Lower lobe of right lung (tissue), 2 donors: ENCODE measurements around the gene RABGGTA. TPM values are rescaled to one million over a fixed set of nuclear protein-coding genes. Genes with fewer than 3 reads are reported as not detected.

ENCODE experiments used
- ATAC-seq, 2 donors: fragments of 200-7000 bp; cut with Tn5 transposase; one replicate each; pipeline ENCODE4 v1.9.1; 2020 to 2022; ENCODE audit warnings: mild to moderate bottlenecking in 2 of 2, moderate library complexity in 2 of 2
- DNase-seq: peaks from one replicate; pipeline ENCODE4 v3.0.0-alpha.2; 2020
- H3K27ac ChIP-seq: fragments of 200-600 bp; one replicate; pipeline ENCODE4 v1.8.0; 2022
- H3K27me3 ChIP-seq: fragments of 200-600 bp; one replicate; pipeline ENCODE4 v1.8.0; 2022; ENCODE audit warnings: low read depth
- H3K36me3 ChIP-seq: fragments of 200-600 bp; one replicate; pipeline ENCODE4 v1.8.0; 2022; ENCODE audit warnings: mild to moderate bottlenecking
- H3K4me1 ChIP-seq: fragments of 200-600 bp; one replicate; pipeline ENCODE4 v1.8.0; 2022
- H3K4me3 ChIP-seq: fragments of 200-600 bp; one replicate; pipeline ENCODE4 v1.8.0; 2022; ENCODE audit warnings: mild to moderate bottlenecking
- H3K9me3 ChIP-seq: fragments of 200-600 bp; one replicate; pipeline ENCODE4 v1.8.0; 2022
- intact Hi-C: fragments of 100-400 bp; cut with DNase I; formaldehyde crosslinking; loops from one replicate; pipeline ENCODE4 v1.11.0; 2022
- total RNA-seq: library from RNA; stranded (reverse); fragmentation: NEBNext Ultra II Directional; extraction: Animal tissue kit (Norgen Biotek cat#: 25700); gene quantifications from one replicate; pipeline ENCODE4 v1.2.1, GENCODE V29; 2021
- TF ChIP-seq, protein P1 (sequence below): fragments of 200-600 bp; IDR thresholded peaks from one replicate; pipeline ENCODE4 v1.8.0; 2022; ENCODE audit warnings: antibody characterized with exemption, mild to moderate bottlenecking
- donor health status: DM: no; HTN: yes; CAD: no; lungs with severe emphysema.

Gene RABGGTA
- total RNA-seq, 1 donor from 2014 or later = 50.4 TPM

DNA sequence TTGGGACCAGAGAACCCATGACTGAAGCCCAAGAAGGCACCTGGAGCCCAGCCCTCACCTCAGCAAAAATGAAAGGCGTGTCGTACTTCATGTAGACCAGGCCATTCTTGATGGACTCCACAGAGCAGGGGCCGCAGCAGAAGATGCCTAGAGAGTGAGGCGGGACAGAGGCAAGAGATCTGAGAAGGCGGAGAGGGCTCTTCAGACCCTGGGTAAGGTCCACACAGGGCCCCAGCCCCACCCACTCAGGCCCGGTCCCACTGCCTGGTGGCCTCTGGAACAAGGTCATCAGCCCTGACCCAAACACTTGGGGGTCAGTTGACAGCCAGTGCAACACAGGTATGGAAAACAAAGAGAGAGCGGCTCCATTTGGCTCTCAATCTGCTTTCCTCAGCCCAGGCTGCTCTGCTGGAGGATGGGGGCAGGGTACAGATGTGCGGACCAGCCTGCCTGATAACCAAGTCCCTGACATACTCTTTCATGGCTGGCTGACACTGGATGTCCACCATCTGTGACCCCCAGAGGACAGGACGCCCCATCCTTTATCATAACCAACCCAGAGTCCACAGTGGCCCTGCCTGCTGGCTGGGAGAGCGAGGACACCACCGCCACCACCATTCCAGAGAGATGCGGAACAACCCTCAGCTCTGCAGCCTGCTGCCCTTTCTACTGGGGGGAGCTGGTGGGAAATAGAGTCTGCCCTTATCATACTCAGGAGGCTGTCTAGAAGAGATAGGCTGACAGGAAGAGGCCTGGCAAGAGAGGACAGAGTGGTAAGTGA lies 15.3 kb downstream of the RABGGTA start:
- intact Hi-C loops = no loop called here
- Histone ChIP-seq H3K27ac (no peak overlapping the region), H3K27me3 (no peaks in the 10 kb centered on the region), H3K4me3 (no peak overlapping the region), H3K36me3 (peaks cover 13% of the 10 kb centered on the region), H3K9me3 (no peaks in the 10 kb centered on the region), H3K4me1 (peaks cover 12% of the 10 kb centered on the region)
- TF ChIP-seq, protein P1, sequence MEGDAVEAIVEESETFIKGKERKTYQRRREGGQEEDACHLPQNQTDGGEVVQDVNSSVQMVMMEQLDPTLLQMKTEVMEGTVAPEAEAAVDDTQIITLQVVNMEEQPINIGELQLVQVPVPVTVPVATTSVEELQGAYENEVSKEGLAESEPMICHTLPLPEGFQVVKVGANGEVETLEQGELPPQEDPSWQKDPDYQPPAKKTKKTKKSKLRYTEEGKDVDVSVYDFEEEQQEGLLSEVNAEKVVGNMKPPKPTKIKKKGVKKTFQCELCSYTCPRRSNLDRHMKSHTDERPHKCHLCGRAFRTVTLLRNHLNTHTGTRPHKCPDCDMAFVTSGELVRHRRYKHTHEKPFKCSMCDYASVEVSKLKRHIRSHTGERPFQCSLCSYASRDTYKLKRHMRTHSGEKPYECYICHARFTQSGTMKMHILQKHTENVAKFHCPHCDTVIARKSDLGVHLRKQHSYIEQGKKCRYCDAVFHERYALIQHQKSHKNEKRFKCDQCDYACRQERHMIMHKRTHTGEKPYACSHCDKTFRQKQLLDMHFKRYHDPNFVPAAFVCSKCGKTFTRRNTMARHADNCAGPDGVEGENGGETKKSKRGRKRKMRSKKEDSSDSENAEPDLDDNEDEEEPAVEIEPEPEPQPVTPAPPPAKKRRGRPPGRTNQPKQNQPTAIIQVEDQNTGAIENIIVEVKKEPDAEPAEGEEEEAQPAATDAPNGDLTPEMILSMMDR = no peak
- ATAC-seq = no peak
- no peak for DNase-seq

DNA sequence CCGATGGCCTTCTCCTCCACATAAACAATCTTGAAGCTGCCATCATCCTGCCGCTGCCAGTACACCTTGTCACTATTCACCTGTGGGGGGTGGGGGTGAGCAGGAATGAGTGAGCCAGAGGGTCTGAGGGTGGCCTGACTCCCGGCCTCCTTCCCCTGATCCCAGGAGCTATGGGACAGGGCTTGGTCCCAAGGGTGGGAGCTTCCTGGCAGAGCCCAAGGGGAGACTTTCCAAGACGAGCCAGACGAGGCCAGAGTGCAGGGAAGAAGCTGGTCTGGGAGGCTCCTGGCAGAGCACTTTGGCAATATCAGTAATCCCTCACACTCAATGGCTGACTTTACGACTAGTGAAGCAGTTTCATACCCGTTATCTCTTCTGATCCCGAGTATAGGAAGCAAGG lies 16.0 kb downstream of the RABGGTA start:
- intact Hi-C loops = no loop called here
- Histone ChIP-seq H3K27me3 (no peaks in the 10 kb centered on the region), H3K36me3 (peaks cover 13% of the 10 kb centered on the region), H3K27ac (no peak overlapping the region), H3K9me3 (no peaks in the 10 kb centered on the region), H3K4me1 (peaks cover 12% of the 10 kb centered on the region), H3K4me3 (no peak overlapping the region)
- ATAC-seq = no peak
- TF ChIP-seq, protein P1 = no peak
- no peak for DNase-seq

DNA sequence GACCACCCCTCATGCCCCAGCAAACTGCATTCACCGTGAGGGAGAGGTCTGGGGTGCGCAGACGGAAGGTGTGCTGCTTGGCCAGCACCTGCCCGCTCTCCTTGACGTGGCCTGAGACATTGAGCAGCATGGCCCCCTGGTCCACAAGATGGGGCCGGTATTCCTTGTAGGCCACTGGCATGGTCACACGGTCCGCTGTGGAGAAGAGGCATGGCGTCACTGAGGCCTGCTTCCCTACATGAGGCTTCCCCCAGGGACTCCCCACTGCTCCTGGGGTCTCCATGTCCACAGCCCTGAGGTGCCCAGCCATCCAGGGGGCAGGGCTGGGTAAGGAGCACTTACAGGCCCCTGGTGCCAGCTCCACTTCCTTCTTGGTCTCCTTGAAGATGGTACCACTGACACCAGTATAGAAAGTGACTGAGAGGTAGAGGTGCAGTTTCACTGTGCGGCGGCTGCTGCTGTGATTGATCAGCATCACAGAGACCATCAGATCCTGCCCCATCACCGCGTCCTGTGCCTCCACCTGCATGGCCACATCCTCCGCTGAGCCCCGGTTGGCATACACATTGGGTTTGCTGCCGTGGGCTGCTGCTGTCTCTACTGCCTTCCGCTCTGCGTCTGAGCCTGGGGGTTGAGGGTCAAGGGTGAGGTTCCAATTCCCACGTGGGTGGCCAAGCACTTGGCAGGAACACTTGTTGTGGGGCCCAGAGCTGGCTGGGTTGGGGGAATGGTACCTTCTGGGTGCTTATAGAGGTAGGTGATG lies 16.6 kb downstream of the RABGGTA start:
- intact Hi-C loops = no loop called here
- ATAC-seq = no peak
- Histone ChIP-seq H3K4me1 (peaks cover 12% of the 10 kb centered on the region), H3K27me3 (no peaks in the 10 kb centered on the region), H3K36me3 (peaks cover 13% of the 10 kb centered on the region), H3K27ac (no peak overlapping the region), H3K9me3 (no peaks in the 10 kb centered on the region), H3K4me3 (no peak overlapping the region)
- TF ChIP-seq, protein P1 = no peak
- peak; percentile 40 for DNase-seq

- intact Hi-C loops = no loop called here
These were observed 17.5 kb downstream of the RABGGTA start for GRCh38 chr14:24253936-24254335.

GRCh38 chr14:24252289-24253124 lies 18.9 kb downstream of the RABGGTA start:
- Histone ChIP-seq H3K4me1 (no peaks in the 10 kb centered on the region), H3K4me3 (no peak overlapping the region), H3K36me3 (peaks cover 17% of the 10 kb centered on the region), H3K9me3 (no peaks in the 10 kb centered on the region), H3K27ac (no peak overlapping the region), H3K27me3 (no peaks in the 10 kb centered on the region)
- intact Hi-C loops = no loop called here
- TF ChIP-seq, protein P1 = no peak
- ATAC-seq (no peak), DNase-seq (no peak)

More at GRCh38 chr14:24253936-24254335, 17.5 kb downstream of the RABGGTA start:
- DNase-seq (no peak), ATAC-seq (no peak)
- Histone ChIP-seq H3K27me3 (no peaks in the 10 kb centered on the region), H3K4me1 (peaks cover 4% of the 10 kb centered on the region), H3K9me3 (no peaks in the 10 kb centered on the region), H3K27ac (no peak overlapping the region), H3K4me3 (no peak overlapping the region), H3K36me3 (peaks cover 15% of the 10 kb centered on the region)
- TF ChIP-seq, protein P1 = no peak
